Left lung (tissue), 10 donors: ENCODE measurements around the gene KRTAP10-12. TPM values are rescaled to one million over a fixed set of nuclear protein-coding genes. Genes with fewer than 3 reads are reported as not detected.

ENCODE experiments used
- ATAC-seq: fragments of 200-7000 bp; cut with Tn5 transposase; one replicate; pipeline ENCODE4 v1.9.1; 2020; ENCODE audit warnings: moderate library complexity
- DNase-seq, 4 donors: peaks; one replicate each; pipeline ENCODE4 v3.0.0-alpha.2; 2013 to 2020
- H3K27ac ChIP-seq, 2 donors: fragments of 200-600 bp; sonication (generic) in 1 of 2; one replicate each; pipeline versions ENCODE4 v1.5.0 to v1.8.0; 2020 to 2021
- H3K27me3 ChIP-seq, 2 donors: fragments of 200-600 bp; sonication (generic) in 1 of 2; one replicate each; pipeline versions ENCODE4 v1.5.0 to v1.8.0; 2020 to 2021
- H3K36me3 ChIP-seq, 2 donors: fragments of 200-600 bp; sonication (generic) in 1 of 2; one replicate each; pipeline versions ENCODE4 v1.5.0 to v1.8.0; 2020 to 2021
- H3K4me1 ChIP-seq, 2 donors: fragments of 200-600 bp; one replicate each; pipeline ENCODE4 v1.8.0; 2021
- H3K4me3 ChIP-seq, 2 donors: fragments of 200-600 bp; sonication (generic) in 1 of 2; one replicate each; pipeline versions ENCODE4 v1.5.0 to v1.8.0; 2020 to 2021; ENCODE audit warnings: mild to moderate bottlenecking in 1 of 2
- H3K9me3 ChIP-seq, 2 donors: fragments of 200-600 bp; sonication (generic) in 1 of 2; one replicate each; pipeline versions ENCODE4 v1.5.0 to v1.8.0; 2020 to 2021
- CTCF ChIP-seq, 2 donors: fragments of 200-600 bp; sonication (generic) in 1 of 2; IDR thresholded peaks; one replicate each; pipeline versions ENCODE4 v1.5.0 to v1.8.0; 2021; ENCODE audit warnings: antibody characterized with exemption in 2 of 2
- intact Hi-C, 2 donors: fragments of 100-400 bp; cut with DNase I; formaldehyde crosslinking; loops; one replicate each; pipeline versions ENCODE4 v1.11.2 to v1.14.2; 2022
- polyA plus RNA-seq, 6 donors: library from polyadenylated mRNA; unstranded; fragments of 120-200 nt; gene quantifications; one replicate each; pipeline ENCODE4 v1.2.1, GENCODE V29; 2013; ENCODE audit not compliant: insufficient read length in 6 of 6
- total RNA-seq, 2 donors: library from RNA; stranded (reverse); fragmentation: NEBNext Ultra II Directional; extraction: Animal tissue kit (Norgen Biotek cat#: 25700); gene quantifications; one replicate each; pipeline ENCODE4 v1.2.1, GENCODE V29; 2021
- donor health status: DM: no; HTN: yes; CAD: no.
- donor health status: DM: no; HTN: no; CAD: no.

The KRTAP10-12 gene
- total and polyA plus RNA-seq, 8 donors: not detected

DNA sequence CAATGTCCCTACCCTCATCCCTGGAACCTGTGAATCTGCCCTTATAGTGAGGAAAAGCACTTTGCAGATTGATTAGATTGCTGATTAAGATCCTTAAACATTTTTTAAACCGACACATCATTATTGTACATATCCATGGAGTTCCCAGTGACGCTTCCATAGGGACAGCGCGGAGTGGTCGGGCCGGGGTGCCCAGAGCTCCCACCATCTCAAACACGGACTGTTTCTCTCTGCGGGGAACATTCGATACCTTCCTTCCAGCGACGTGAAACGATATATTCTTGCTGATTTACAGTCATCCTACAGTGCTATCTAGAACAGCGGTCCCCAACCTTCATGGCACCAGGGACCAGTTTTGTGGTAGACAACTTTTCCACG lies 4.0 kb downstream of the KRTAP10-12 start:
- H3K27me3 ChIP-seq: peaks cover 12 to 95% of the 10 kb centered on the region in 2 donors

GRCh38 chr21:44701541-44701940 lies 4.6 kb downstream of the KRTAP10-12 start:
- H3K9me3 ChIP-seq: no peaks in the 10 kb centered on the region
- intact Hi-C loops: no loop called here
- TF ChIP-seq CTCF (IDR thresholded peaks at IDR 0.05): no peak
- H3K36me3 ChIP-seq: no peaks in the 10 kb centered on the region
- H3K4me1 ChIP-seq: no peaks in the 10 kb centered on the region
- DNase-seq (no peak), ATAC-seq (no peak)
- H3K27me3 ChIP-seq: peaks cover 17 to 100% of the 10 kb centered on the region in 2 donors
- H3K27ac ChIP-seq: no peak overlapping the region
- no peak overlapping the region for H3K4me3 ChIP-seq

More for the DNA sequence above, 4.0 kb downstream of the KRTAP10-12 start:
- TF ChIP-seq CTCF (IDR thresholded peaks at IDR 0.05): no peak
- H3K4me1 ChIP-seq: no peaks in the 10 kb centered on the region
- DNase-seq (no peak), ATAC-seq (no peak)
- no peaks in the 10 kb centered on the region for H3K36me3 ChIP-seq
- H3K9me3 ChIP-seq: no peaks in the 10 kb centered on the region
- no peak overlapping the region for H3K27ac ChIP-seq
- H3K4me3 ChIP-seq: no peak overlapping the region
- intact Hi-C loops: no loop called here

GRCh38 chr21:44702111-44702972 lies 5.4 kb downstream of the KRTAP10-12 start:
- peaks cover 25 to 100% of the 10 kb centered on the region in 2 donors for H3K27me3 ChIP-seq
- DNase-seq (peak in 1 of 4 donors; percentile 67), ATAC-seq (no peak)
- no peaks in the 10 kb centered on the region for H3K9me3 ChIP-seq
- H3K36me3 ChIP-seq: no peaks in the 10 kb centered on the region
- intact Hi-C loops: no loop called here
- H3K4me3 ChIP-seq: no peak overlapping the region
- H3K27ac ChIP-seq: no peak overlapping the region
- no peaks in the 10 kb centered on the region for H3K4me1 ChIP-seq
- no peak for TF ChIP-seq CTCF (IDR thresholded peaks at IDR 0.05)

- H3K9me3 ChIP-seq: no peaks in the 10 kb centered on the region
- ATAC-seq: no peak
These were observed 6.2 kb downstream of the KRTAP10-12 start for GRCh38 chr21:44702973-44703730.

More at GRCh38 chr21:44702973-44703730, 6.2 kb downstream of the KRTAP10-12 start:
- no peak for TF ChIP-seq CTCF (IDR thresholded peaks at IDR 0.05)
- Histone ChIP-seq H3K4me3 (no peak overlapping the region), H3K4me1 (no peaks in the 10 kb centered on the region), H3K27me3 (peaks cover 27 to 100% of the 10 kb centered on the region in 2 donors), H3K27ac (no peak overlapping the region), H3K36me3 (no peaks in the 10 kb centered on the region)
- intact Hi-C loops: no loop called here
- DNase-seq: peak in 1 of 4 donors; percentile 57
